Mesendoderm (in vitro differentiated cells): Measurements from ENCODE around the gene EAPP. TPM values are rescaled to one million over a fixed set of nuclear protein-coding genes. Genes with fewer than 3 reads are reported as not detected.

ENCODE experiments used
- DNase-seq: peaks from one replicate; pipeline ENCODE4 v3.0.0; 2013
- H2AK5ac ChIP-seq: 2 replicates; pipeline ENCODE4 v1.6.1; 2013; ENCODE audit warnings: low read length, inconsistent platforms
- H2BK120ac ChIP-seq: 2 replicates; pipeline ENCODE4 v1.6.1; 2013; ENCODE audit warnings: low read depth, mild to moderate bottlenecking, low read length, moderate library complexity, mixed read lengths
- H2BK15ac ChIP-seq: replicated peaks from 2 replicates; pipeline ENCODE4 v1.6.1; 2013; ENCODE audit warnings: low read depth, mild to moderate bottlenecking, moderate library complexity
- H2BK5ac ChIP-seq: 2 replicates; pipeline ENCODE4 v1.6.1; 2013; ENCODE audit warnings: low read length, inconsistent platforms
- H3K18ac ChIP-seq: 2 replicates; pipeline ENCODE4 v1.6.1; 2013; ENCODE audit warnings: mild to moderate bottlenecking, low read length, mixed read lengths
- H3K23ac ChIP-seq: one replicate; pipeline ENCODE4 v1.6.1; 2013; ENCODE audit warnings: low read length
- H3K27ac ChIP-seq: 2 replicates; pipeline ENCODE4 v1.5.1; 2013; ENCODE audit warnings: low read depth, mild to moderate bottlenecking, inconsistent platforms, low read length, moderate library complexity
- H3K27me3 ChIP-seq: 2 replicates; pipeline ENCODE4 v1.6.1; 2013; ENCODE audit warnings: low read length, control low read depth, mild to moderate bottlenecking, inconsistent platforms; ENCODE audit not compliant: insufficient read depth, poor library complexity
- H3K36me3 ChIP-seq: 2 replicates; pipeline ENCODE4 v1.6.1; 2013; ENCODE audit warnings: low read length, inconsistent platforms; ENCODE audit not compliant: control insufficient read depth, insufficient read depth
- H3K4ac ChIP-seq: one replicate; pipeline ENCODE4 v1.6.1; 2013; ENCODE audit warnings: low read depth, mild to moderate bottlenecking, low read length, moderate library complexity
- H3K4me1 ChIP-seq: 2 replicates; pipeline ENCODE4 v1.6.1; 2013; ENCODE audit warnings: low read depth, low read length, inconsistent platforms; ENCODE audit not compliant: control insufficient read depth
- H3K4me2 ChIP-seq: 2 replicates; pipeline ENCODE4 v1.6.1; 2013; ENCODE audit warnings: low read length
- H3K4me3 ChIP-seq: 2 replicates; pipeline ENCODE4 v1.5.1; 2013; ENCODE audit warnings: mild to moderate bottlenecking, low read length
- H3K56ac ChIP-seq: one replicate; pipeline ENCODE4 v1.6.1; 2013; ENCODE audit warnings: low read length
- H3K79me1 ChIP-seq: 2 replicates; pipeline ENCODE4 v1.6.1; 2013; ENCODE audit warnings: low read length, inconsistent platforms
- H3K79me2 ChIP-seq: 2 replicates; pipeline ENCODE4 v1.6.1; 2013; ENCODE audit warnings: mild to moderate bottlenecking, low read length; ENCODE audit not compliant: control insufficient read depth, insufficient read depth
- H3K9ac ChIP-seq: 2 replicates; pipeline ENCODE4 v1.6.1; 2013; ENCODE audit warnings: low read length, inconsistent platforms
- H4K5ac ChIP-seq: one replicate; pipeline ENCODE4 v1.6.1; 2013; ENCODE audit warnings: low read length
- H4K8ac ChIP-seq: one replicate; pipeline ENCODE4 v1.6.1; 2013; ENCODE audit warnings: low read depth, mild to moderate bottlenecking, control low read depth, low read length, moderate library complexity
- WGBS: extraction: QIAGEN DNeasy Blood & Tissue Kit; methylation state at CpG from one replicate; pipeline ENCODE4 v1.1.7; 2013; ENCODE audit warnings: low lambda C conversion rate, missing lambda C conversion rate; ENCODE audit not compliant: insufficient coverage; ENCODE audit errors: extremely low coverage; 5-methylcytosine and 5-hydroxymethylcytosine counted together
- polyA plus RNA-seq, 2 experiments: library from polyadenylated mRNA; stranded (reverse); fragments of 200-250 nt; gene quantifications; one replicate each; pipeline ENCODE4 v1.2.3, GENCODE V29; 2013

Gene EAPP
- polyA plus RNA-seq (2013, experiment 1 of 2) = 48.2 TPM
- 49.0 TPM for polyA plus RNA-seq (2013, experiment 2 of 2)

- Histone ChIP-seq H2BK120ac (no peak within 1 kb of the TSS), H3K23ac (no peak within 1 kb of the TSS), H3K18ac (peak within 1 kb of the TSS; percentile 5), H2AK5ac (peak within 1 kb of the TSS; percentile 4), H4K8ac (peak within 1 kb of the TSS; percentile 69), H3K4me3 (peak within 1 kb of the TSS; percentile 88), H3K56ac (peak within 1 kb of the TSS; percentile 95), H2BK5ac (no peak within 1 kb of the TSS), H2BK15ac (no peak within 1 kb of the TSS), H3K79me1 (peaks cover 4% of the 10 kb centered on the region), H3K4ac (no peak within 1 kb of the TSS), H3K36me3 (no peaks in the 10 kb centered on the region), H3K27ac (peak within 1 kb of the TSS; percentile 81), H3K4me2 (peak within 1 kb of the TSS; percentile 30), H4K5ac (no peak within 1 kb of the TSS), H3K4me1 (no peaks in the 10 kb centered on the region), H3K27me3 (no peaks in the 10 kb centered on the region), H3K9ac (peak within 1 kb of the TSS; percentile 91), H3K79me2 (peaks cover 7% of the 10 kb centered on the region)
- no CpG with 5 or more reads among the region's 59 CpGs for WGBS
- peak; percentile 99 for DNase-seq
These were observed at the start of gene EAPP for GRCh38 chr14:34539407-34540180. Gene EAPP, minus strand, starts transcription at chr14:34539701. Its CDS starts 73 bp downstream, at chr14:34539628.

- no peak overlapping the region for H2BK5ac ChIP-seq
- H3K79me1 ChIP-seq = no peaks in the 10 kb centered on the region
- no peak overlapping the region for H4K5ac ChIP-seq
- no peaks in the 10 kb centered on the region for H3K79me2 ChIP-seq
- no peak overlapping the region for H3K4me3 ChIP-seq
- no peak overlapping the region for H3K56ac ChIP-seq
- H2AK5ac ChIP-seq = no peak overlapping the region
- no peak overlapping the region for H2BK120ac ChIP-seq
- peaks cover 2% of the 10 kb centered on the region for H3K36me3 ChIP-seq
- H2BK15ac ChIP-seq = no peak overlapping the region
- no peak overlapping the region for H3K27ac ChIP-seq
- H3K9ac ChIP-seq = no peak overlapping the region
- no peak overlapping the region for H4K8ac ChIP-seq
- no peak for DNase-seq
- H3K4me2 ChIP-seq = no peak overlapping the region
- H3K27me3 ChIP-seq = no peaks in the 10 kb centered on the region
- no peaks in the 10 kb centered on the region for H3K4me1 ChIP-seq
- no peak overlapping the region for H3K4ac ChIP-seq
- no peak overlapping the region for H3K18ac ChIP-seq
- no CpG with 5 or more reads among the region's 6 CpGs for WGBS
- no peak overlapping the region for H3K23ac ChIP-seq
These were observed 44.0 kb upstream of the EAPP start for GRCh38 chr14:34583525-34583924.

GRCh38 chr14:34582117-34582680 is 42.7 kb upstream of the EAPP start:
- no peak overlapping the region for H3K4me2 ChIP-seq
- peaks cover 2% of the 10 kb centered on the region for H3K36me3 ChIP-seq
- no peak overlapping the region for H2AK5ac ChIP-seq
- no peak overlapping the region for H3K9ac ChIP-seq
- H2BK5ac ChIP-seq = no peak overlapping the region
- H3K56ac ChIP-seq = no peak overlapping the region
- H3K79me1 ChIP-seq = no peaks in the 10 kb centered on the region
- no CpG with 5 or more reads among the region's 11 CpGs for WGBS
- no peak overlapping the region for H2BK120ac ChIP-seq
- no peaks in the 10 kb centered on the region for H3K27me3 ChIP-seq
- no peak overlapping the region for H3K27ac ChIP-seq
- no peaks in the 10 kb centered on the region for H3K79me2 ChIP-seq
- H3K4ac ChIP-seq = no peak overlapping the region
- DNase-seq = no peak
- H3K4me1 ChIP-seq = no peaks in the 10 kb centered on the region
- H4K8ac ChIP-seq = no peak overlapping the region
- no peak overlapping the region for H2BK15ac ChIP-seq
- no peak overlapping the region for H4K5ac ChIP-seq
- no peak overlapping the region for H3K23ac ChIP-seq
- H3K18ac ChIP-seq = no peak overlapping the region
- no peak overlapping the region for H3K4me3 ChIP-seq

GRCh38 chr14:34580381-34580780 is 40.9 kb upstream of the EAPP start:
- H3K79me2 ChIP-seq = no peaks in the 10 kb centered on the region
- no CpG with 5 or more reads among the region's 5 CpGs for WGBS

GRCh38 chr14:34571771-34572170 is 32.3 kb upstream of the EAPP start:
- Histone ChIP-seq H3K23ac (no peak overlapping the region), H3K9ac (no peak overlapping the region), H2BK5ac (no peak overlapping the region), H3K79me1 (no peaks in the 10 kb centered on the region), H3K56ac (no peak overlapping the region), H2BK120ac (no peak overlapping the region), H2BK15ac (no peak overlapping the region), H3K4ac (no peak overlapping the region), H4K8ac (no peak overlapping the region), H3K27me3 (no peaks in the 10 kb centered on the region), H3K4me2 (no peak overlapping the region), H3K4me3 (no peak overlapping the region), H3K4me1 (no peaks in the 10 kb centered on the region), H3K79me2 (no peaks in the 10 kb centered on the region), H3K18ac (no peak overlapping the region), H2AK5ac (no peak overlapping the region), H3K36me3 (no peaks in the 10 kb centered on the region), H3K27ac (no peak overlapping the region), H4K5ac (no peak overlapping the region)
- WGBS = no CpG with 5 or more reads among the region's 3 CpGs
- DNase-seq = no peak

More at GRCh38 chr14:34580381-34580780, 40.9 kb upstream of the EAPP start:
- Histone ChIP-seq H3K4me2 (no peak overlapping the region), H3K4me3 (no peak overlapping the region), H3K4ac (no peak overlapping the region), H2BK120ac (no peak overlapping the region), H2BK5ac (no peak overlapping the region), H3K56ac (no peak overlapping the region), H2AK5ac (no peak overlapping the region), H3K18ac (no peak overlapping the region), H3K36me3 (peaks cover 2% of the 10 kb centered on the region), H3K23ac (no peak overlapping the region), H2BK15ac (no peak overlapping the region), H3K4me1 (no peaks in the 10 kb centered on the region), H3K79me1 (no peaks in the 10 kb centered on the region), H3K27me3 (no peaks in the 10 kb centered on the region), H3K9ac (no peak overlapping the region), H4K8ac (no peak overlapping the region), H4K5ac (no peak overlapping the region), H3K27ac (no peak overlapping the region)
- DNase-seq = no peak
